ENCODE results near the gene VIP. TPM values are rescaled to one million over a fixed set of nuclear protein-coding genes. Genes with fewer than 3 reads are reported as not detected.

Gene VIP
- total and polyA plus RNA-seq, 2 of the 4 experiments (the other 2 are of a cell fraction): not detected

DNA sequence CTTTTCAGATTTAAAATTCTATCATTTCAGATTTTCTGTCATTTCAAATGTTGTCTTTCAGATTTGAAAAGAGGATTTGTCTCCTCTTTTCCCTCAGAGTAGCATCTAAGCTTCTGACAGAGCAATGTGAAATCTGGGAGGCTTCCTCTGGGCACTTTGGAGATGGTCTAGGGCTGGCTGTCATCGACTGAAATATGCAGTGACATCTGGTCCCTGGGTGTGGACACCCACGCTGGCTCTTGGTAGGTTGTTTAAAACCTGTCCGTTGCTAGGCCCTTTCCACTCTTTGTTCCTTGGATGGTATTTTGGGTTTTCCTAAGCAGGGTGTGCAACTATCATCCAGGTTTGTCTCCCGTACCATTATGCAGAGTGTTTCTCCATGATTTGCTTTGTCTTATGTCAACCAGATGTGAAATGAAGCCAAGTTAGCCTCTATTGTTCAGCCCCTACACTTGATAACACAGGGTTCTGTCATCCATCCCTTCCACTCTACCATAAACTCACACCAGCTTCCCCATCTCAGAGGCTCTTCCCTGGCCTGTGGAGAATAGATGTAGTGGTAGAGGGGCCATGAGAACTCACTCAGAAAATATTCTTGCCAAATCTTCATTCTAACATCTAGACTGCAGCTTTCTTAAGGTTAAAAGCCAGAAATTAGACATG is 5.0 kb upstream of the VIP start:
- peak overlapping the region; percentile 55; the same call in 1 of the 2 replicates for H2BK20ac ChIP-seq (ENCODE audit: low read depth, low read length)
- H3K14ac ChIP-seq (replicated peaks; ENCODE audit: low read depth, low read length): no peak overlapping the region
- H4K91ac ChIP-seq (ENCODE audit: insufficient read depth, low read depth, low read length): peak overlapping the region; percentile 59; the same call in 1 of the 2 replicates
- no peak overlapping the region for H3K56ac ChIP-seq (ENCODE audit: extremely low read depth, insufficient read depth, low read length)
- no peak overlapping the region for H3K23ac ChIP-seq (ENCODE audit: low read depth, low read length)
- peak; percentile 28 for ATAC-seq (ENCODE audit: low read depth)
- ChIA-PET POLR2A (ENCODE audit: unreplicated experiment) (no interaction called here), CTCF (no interaction called here)
- peak overlapping the region; percentile 16; the same call in 1 of the 2 replicates for H3K18ac ChIP-seq (ENCODE audit: low read depth, low read length)
- no peak for TF ChIP-seq FOS (IDR thresholded peaks at IDR 0.05; ENCODE audit: low read depth, low read length)
- TF ChIP-seq SMC3 (IDR thresholded peaks at IDR 0.05; ENCODE audit: low read depth, low read length): no peak
- TF ChIP-seq CEBPB (IDR thresholded peaks at IDR 0.05; ENCODE audit: low read depth, low read length): no peak
- TF ChIP-seq CHD1 (IDR thresholded peaks at IDR 0.05; ENCODE audit: low read depth, low read length): no peak
- TF ChIP-seq MAFK (IDR thresholded peaks at IDR 0.05; ENCODE audit: low read depth, low read length): no peak
- TF ChIP-seq POLR2A (IDR thresholded peaks at IDR 0.05; ENCODE audit: low read depth, low read length): no peak
- peak overlapping the region; percentile 42; the same call in 1 of the 2 replicates for H3K4ac ChIP-seq (ENCODE audit: low read depth, low read length)
- 67% methylated on average over 1 of the region's 4 CpGs; no CpG with 5 or more reads in 1 of the 2 experiments for WGBS, 2 experiments (ENCODE audit: extremely low coverage in 2 of 2, insufficient read length in 1 of 2)
- in situ Hi-C loops (cut with MboI; ENCODE audit: low sequenced_read_pairs): loop anchor here (10.0 kb wide), 1 partner anchor 209 kb away; no protein-coding TSS in a partner anchor
- no peak overlapping the region for H4K8ac ChIP-seq (ENCODE audit: low read depth in 2 of 2, low read length in 2 of 2)
- H3K27me3 ChIP-seq (ENCODE audit: control insufficient read depth, insufficient read depth, low read length): no peaks in the 10 kb centered on the region
- H2BK120ac ChIP-seq (ENCODE audit: low read depth, low read length): peak overlapping the region; percentile 47
- H3K4me1 ChIP-seq (ENCODE audit: control insufficient read depth, insufficient read depth, low read length): no peaks in the 10 kb centered on the region
- H3K9me3 ChIP-seq (ENCODE audit: control insufficient read depth, insufficient read depth, low read length): no peaks in the 10 kb centered on the region
- H2BK15ac ChIP-seq (ENCODE audit: low read depth, low read length): no peak overlapping the region; the same call in 2 of the 3 replicates
- H3K4me2 ChIP-seq (ENCODE audit: low read depth, low read length): no peak overlapping the region
- no peak overlapping the region for H3K9ac ChIP-seq (ENCODE audit: low read depth, low read length)
- H3K4me3 ChIP-seq (ENCODE audit: insufficient read depth, low read depth, low read length): no peak overlapping the region
- intact Hi-C loops (cut with micrococcal nuclease): loop anchor here (5.0 kb wide), 1 partner anchor 193 kb away; no protein-coding TSS in a partner anchor
- no peak overlapping the region for H2AK9ac ChIP-seq (replicated peaks; ENCODE audit: low read depth, low read length, poor library complexity)
- no peaks in the 10 kb centered on the region for H4K20me1 ChIP-seq (ENCODE audit: insufficient read depth, low read length)
- H3K36me3 ChIP-seq (ENCODE audit: control insufficient read depth, insufficient read depth, low read length): no peaks in the 10 kb centered on the region
- peak; percentile 0 for DNase-seq
- H3K27ac ChIP-seq (ENCODE audit: insufficient read depth, low read length): no peak overlapping the region
- no peaks in the 10 kb centered on the region for H3K79me1 ChIP-seq (ENCODE audit: low read depth in 1 of 2, low read length in 2 of 2)
- peak overlapping the region; percentile 28; the same call in 1 of the 2 replicates for H2AK5ac ChIP-seq (ENCODE audit: low read depth, low read length)
- no peak overlapping the region for H2BK5ac ChIP-seq (ENCODE audit: low read depth, low read length, poor library complexity, severe bottlenecking)
- no peak overlapping the region for H2AFZ ChIP-seq (replicated peaks; ENCODE audit: low read length, poor library complexity)
- no TSS peak for BruUV-seq (replicated peaks)
- peaks cover 5% of the 10 kb centered on the region; the same call in 1 of the 2 replicates for H3K9me1 ChIP-seq (ENCODE audit: insufficient read depth, low read length)
- dilution Hi-C loops (cut with HindIII; ENCODE audit: low sequenced_read_pairs, unreplicated experiment): no loop called here
- H4K5ac ChIP-seq (ENCODE audit: low read depth, low read length): no peak overlapping the region
